T-helper 22 cell (primary cell): ENCODE measurements around the gene TCF3.

Experiments used
- DNase-seq: peaks from one replicate; pipeline ENCODE4 v3.0.0-alpha.2; 2020; ENCODE audit warnings: low read depth

TCF3 gene

DNA sequence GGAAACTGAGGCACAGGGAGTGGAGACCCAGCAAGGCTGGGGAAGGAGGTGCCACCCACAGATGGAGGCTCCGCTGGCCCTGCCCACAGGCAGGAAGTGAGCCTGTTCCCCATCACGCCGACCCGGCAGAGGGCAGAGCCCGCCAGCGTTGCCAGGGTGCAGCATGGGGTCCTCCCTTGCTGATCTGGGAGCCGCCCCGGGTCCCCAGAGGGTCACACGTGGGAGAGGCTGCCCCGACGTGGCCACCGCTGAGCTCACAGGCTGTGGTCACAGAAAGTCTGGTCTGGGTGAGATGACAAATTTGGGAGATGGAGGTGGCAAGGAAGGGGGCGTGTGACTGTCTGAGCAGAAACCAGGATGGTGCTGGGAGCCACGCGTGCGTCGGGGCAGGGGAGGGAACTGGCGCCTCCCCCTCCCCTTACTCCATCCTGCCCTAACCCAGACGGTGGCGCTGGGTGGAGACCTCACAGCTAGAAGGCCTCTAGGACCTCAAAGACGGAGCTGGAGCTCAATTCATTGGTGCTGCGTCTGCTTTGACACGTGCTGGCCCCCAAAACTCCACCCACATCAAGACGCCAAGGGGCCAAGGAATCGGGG is 92.0 kb downstream of the TCF3 start:
- no peak for DNase-seq
